Calu3 (cell line): Measurements from ENCODE around the gene KMT2C. TPM values are rescaled to one million over a fixed set of nuclear protein-coding genes. Genes with fewer than 3 reads are reported as not detected.
"Not testable (repeated sequence)": the region's sequence is repeated elsewhere in the genome, so short reads cannot be mapped to it uniquely, and the experiment has no call there.

Experiments used
- BruUV-seq: library from RNA; stranded (reverse); fragments of 400-500 nt; replicated peaks from 2 replicates; lab custom pipeline; 2021; lab: Mats Ljungman, UMichigan
- CTCF ChIA-PET: fragments of 300-600 bp; sonication (Branson Sonifier 250); formaldehyde crosslinking; loops from one replicate; lab custom pipeline; 2022; ENCODE audit warnings: antibody characterized with exemption; lab: Charles Lee
- DNase-seq: peaks from one replicate; pipeline ENCODE4 v3.0.0; 2022
- H3K27ac Mint-ChIP-seq: one replicate; pipeline ENCODE4 v1.8.0; 2022; ENCODE audit warnings: mixed read lengths; ENCODE audit not compliant: unreplicated experiment
- H3K27me3 Mint-ChIP-seq: one replicate; pipeline ENCODE4 v1.8.0; 2022; ENCODE audit warnings: mixed read lengths; ENCODE audit not compliant: unreplicated experiment
- H3K36me3 Mint-ChIP-seq: one replicate; pipeline ENCODE4 v1.8.0; 2022; ENCODE audit warnings: mild to moderate bottlenecking, moderate library complexity, mixed read lengths; ENCODE audit not compliant: insufficient read depth, unreplicated experiment
- H3K4me1 Mint-ChIP-seq: one replicate; pipeline ENCODE4 v1.8.0; 2022; ENCODE audit warnings: mild to moderate bottlenecking, low read depth, mixed read lengths; ENCODE audit not compliant: unreplicated experiment
- H3K4me3 Mint-ChIP-seq: one replicate; pipeline ENCODE4 v1.8.0; 2022; ENCODE audit warnings: mild to moderate bottlenecking, low read depth, moderate library complexity, mixed read lengths; ENCODE audit not compliant: unreplicated experiment
- H3K9me3 Mint-ChIP-seq: one replicate; pipeline ENCODE4 v1.8.0; 2022; ENCODE audit warnings: low read depth, mixed read lengths; ENCODE audit not compliant: unreplicated experiment
- intact Hi-C: fragments of 100-400 bp; cut with micrococcal nuclease; formaldehyde crosslinking; loops from one replicate; pipeline ENCODE4 v1.10.0; 2022; ENCODE audit not compliant: unreplicated experiment
- total RNA-seq: library from RNA; stranded (reverse); gene quantifications from 2 replicates; pipeline ENCODE4 v1.2.3, GENCODE V29; 2022

KMT2C gene
- total RNA-seq, 1 experiment from 2014 or later, result 73.4 TPM

DNA sequence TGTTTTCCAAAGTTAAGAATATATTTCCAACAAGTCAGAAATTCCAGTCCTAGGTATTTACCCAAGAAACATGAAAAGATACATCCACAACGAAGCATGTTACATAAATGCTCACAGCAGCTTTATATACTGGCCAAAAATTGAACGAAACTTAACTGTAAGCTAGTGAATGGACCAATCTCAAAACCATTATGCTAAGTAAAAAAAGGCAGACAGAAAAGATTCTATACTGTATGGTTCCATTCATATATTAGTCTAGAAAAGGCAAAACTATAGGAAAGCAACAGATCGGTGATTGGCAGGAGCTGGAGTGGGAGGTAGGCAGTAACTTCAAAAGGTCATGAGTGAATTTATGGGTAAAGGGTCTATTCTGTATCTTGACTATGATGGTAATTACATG lies 150.8 kb downstream of the KMT2C start:
- H3K4me1 Mint-ChIP-seq, H3K27me3 Mint-ChIP-seq, intact Hi-C loops, H3K4me3 Mint-ChIP-seq, DNase-seq, BruUV-seq, H3K27ac Mint-ChIP-seq, H3K36me3 Mint-ChIP-seq, CTCF ChIA-PET, H3K9me3 Mint-ChIP-seq: not testable (repeated sequence)

DNA sequence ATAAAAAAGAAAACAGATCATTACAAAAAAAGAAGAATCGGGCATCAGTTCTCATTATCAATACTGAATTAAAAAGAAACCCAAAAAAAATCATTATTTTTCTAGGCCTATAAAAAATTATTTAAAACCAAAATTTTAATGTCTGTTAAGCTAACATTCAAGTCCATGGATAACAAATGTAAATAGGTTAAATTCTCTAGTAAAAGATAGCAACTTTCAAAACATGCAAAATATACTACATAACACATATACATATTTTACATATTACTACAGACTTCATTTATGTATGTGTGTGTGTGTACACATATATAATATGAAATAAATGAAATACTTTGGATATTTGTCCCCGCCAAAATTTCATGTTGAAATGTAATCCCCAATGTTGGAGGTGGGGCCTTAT lies 158.1 kb downstream of the KMT2C start:
- H3K9me3 Mint-ChIP-seq, BruUV-seq, intact Hi-C loops, H3K4me1 Mint-ChIP-seq, CTCF ChIA-PET, H3K4me3 Mint-ChIP-seq, H3K36me3 Mint-ChIP-seq, H3K27me3 Mint-ChIP-seq, DNase-seq, H3K27ac Mint-ChIP-seq: not testable (repeated sequence)

DNA sequence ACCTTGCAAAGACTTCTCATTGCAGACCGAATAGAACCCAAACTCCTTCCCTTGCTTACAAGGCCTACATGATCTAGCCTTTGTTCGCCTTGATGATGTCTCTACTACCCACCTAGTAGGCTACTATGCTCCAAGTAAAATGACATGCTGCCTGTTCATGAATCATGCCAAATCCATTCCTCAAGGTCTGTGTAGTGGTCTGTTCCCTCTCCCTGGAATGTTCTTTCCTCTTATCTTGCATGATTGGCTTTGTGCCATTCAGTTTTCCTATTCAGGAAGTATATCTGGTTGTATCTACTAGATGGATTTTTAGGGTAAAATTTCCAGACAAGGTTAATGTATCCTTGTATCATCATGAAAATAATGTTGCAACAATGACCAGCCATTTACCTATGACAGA lies 165.4 kb downstream of the KMT2C start:
- H3K36me3 Mint-ChIP-seq, H3K4me3 Mint-ChIP-seq, intact Hi-C loops, CTCF ChIA-PET, H3K9me3 Mint-ChIP-seq, H3K27ac Mint-ChIP-seq, H3K27me3 Mint-ChIP-seq, BruUV-seq, DNase-seq, H3K4me1 Mint-ChIP-seq: not testable (repeated sequence)

- H3K4me3 Mint-ChIP-seq, DNase-seq, BruUV-seq, H3K9me3 Mint-ChIP-seq, H3K27me3 Mint-ChIP-seq, H3K36me3 Mint-ChIP-seq, CTCF ChIA-PET, H3K27ac Mint-ChIP-seq, H3K4me1 Mint-ChIP-seq, intact Hi-C loops: not testable (repeated sequence)
Observed at GRCh38 chr7:152266859-152267258, 168.9 kb downstream of the KMT2C start.

DNA sequence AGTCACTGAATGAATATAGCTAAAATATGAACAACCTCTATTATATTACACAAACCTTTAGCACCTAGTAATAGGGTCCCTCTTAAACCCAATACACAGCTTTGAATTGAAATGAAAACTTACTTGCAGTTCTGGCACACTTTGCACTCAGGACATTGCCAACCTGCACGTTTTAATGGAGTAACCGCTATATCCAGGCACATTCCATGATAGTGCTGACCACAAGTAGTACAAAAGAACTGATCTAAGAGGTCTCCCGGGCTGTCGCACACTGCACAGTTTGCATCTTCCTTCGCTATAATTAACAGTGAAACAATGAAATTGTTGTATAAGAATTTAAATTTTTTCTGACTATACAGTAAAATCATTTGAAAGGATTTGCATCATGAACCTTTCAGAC lies 170.9 kb downstream of the KMT2C start:
- H3K9me3 Mint-ChIP-seq, CTCF ChIA-PET, DNase-seq, H3K4me3 Mint-ChIP-seq, intact Hi-C loops, H3K27ac Mint-ChIP-seq, H3K36me3 Mint-ChIP-seq, H3K27me3 Mint-ChIP-seq, H3K4me1 Mint-ChIP-seq, BruUV-seq: not testable (repeated sequence)

- BruUV-seq, H3K4me3 Mint-ChIP-seq, CTCF ChIA-PET, H3K36me3 Mint-ChIP-seq, H3K27ac Mint-ChIP-seq, intact Hi-C loops, DNase-seq, H3K4me1 Mint-ChIP-seq, H3K9me3 Mint-ChIP-seq, H3K27me3 Mint-ChIP-seq: not testable (repeated sequence)
Observed at GRCh38 chr7:152262146-152262545, 173.7 kb downstream of the KMT2C start.

- intact Hi-C loops, H3K36me3 Mint-ChIP-seq, BruUV-seq: not testable (repeated sequence)
Observed at GRCh38 chr7:152259645-152260044, 176.2 kb downstream of the KMT2C start.

DNA sequence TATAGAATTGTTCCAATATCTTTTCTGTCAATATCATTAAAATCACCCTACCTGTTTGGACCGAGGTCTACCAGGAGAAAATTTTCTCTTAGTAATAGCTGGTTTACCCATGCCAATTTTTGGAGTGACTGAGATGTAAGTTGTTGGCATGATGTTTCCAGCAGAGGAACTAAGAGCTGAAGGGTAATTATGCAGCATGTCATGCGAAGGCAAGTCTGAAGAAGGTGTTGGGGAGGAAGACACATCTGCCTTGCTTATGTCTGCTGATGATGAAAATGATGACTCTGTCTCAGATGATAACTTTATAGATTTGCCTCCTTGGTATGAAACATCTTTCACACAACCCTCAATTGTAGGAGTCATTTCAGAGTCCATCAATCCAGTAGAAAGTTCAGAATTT lies 188.0 kb downstream of the KMT2C start:
- DNase-seq, H3K4me1 Mint-ChIP-seq, CTCF ChIA-PET, H3K36me3 Mint-ChIP-seq, H3K9me3 Mint-ChIP-seq, intact Hi-C loops, H3K27me3 Mint-ChIP-seq, H3K4me3 Mint-ChIP-seq, H3K27ac Mint-ChIP-seq, BruUV-seq: not testable (repeated sequence)

More at GRCh38 chr7:152259645-152260044, 176.2 kb downstream of the KMT2C start:
- H3K9me3 Mint-ChIP-seq, H3K27ac Mint-ChIP-seq, H3K4me1 Mint-ChIP-seq, CTCF ChIA-PET, DNase-seq, H3K27me3 Mint-ChIP-seq, H3K4me3 Mint-ChIP-seq: not testable (repeated sequence)

DNA sequence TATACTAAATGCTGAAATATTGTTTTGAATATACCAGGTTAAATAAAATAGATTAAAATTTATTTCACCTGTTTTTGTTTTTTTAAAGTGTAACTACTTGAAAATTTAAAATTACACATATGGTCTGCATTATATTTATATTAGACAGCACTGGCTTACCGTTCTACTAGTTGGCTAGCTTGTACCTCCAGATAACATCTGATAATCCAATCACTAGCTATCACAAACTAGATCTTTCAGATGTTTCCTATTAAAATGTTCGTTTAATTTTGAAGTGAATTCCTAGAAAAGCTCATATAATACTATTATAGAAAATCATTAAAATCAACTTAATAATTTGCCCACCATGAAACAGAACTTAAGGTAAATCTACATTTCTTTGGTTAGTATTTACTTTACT lies 190.4 kb downstream of the KMT2C start:
- BruUV-seq, DNase-seq, H3K4me1 Mint-ChIP-seq, intact Hi-C loops, H3K27me3 Mint-ChIP-seq, H3K4me3 Mint-ChIP-seq, H3K27ac Mint-ChIP-seq, H3K36me3 Mint-ChIP-seq, H3K9me3 Mint-ChIP-seq: not testable (repeated sequence)
- CTCF ChIA-PET, result interaction anchor here (0.6 kb wide), 1 partner anchor 122 kb away, joined by 3 read pairs; no protein-coding TSS in a partner anchor

DNA sequence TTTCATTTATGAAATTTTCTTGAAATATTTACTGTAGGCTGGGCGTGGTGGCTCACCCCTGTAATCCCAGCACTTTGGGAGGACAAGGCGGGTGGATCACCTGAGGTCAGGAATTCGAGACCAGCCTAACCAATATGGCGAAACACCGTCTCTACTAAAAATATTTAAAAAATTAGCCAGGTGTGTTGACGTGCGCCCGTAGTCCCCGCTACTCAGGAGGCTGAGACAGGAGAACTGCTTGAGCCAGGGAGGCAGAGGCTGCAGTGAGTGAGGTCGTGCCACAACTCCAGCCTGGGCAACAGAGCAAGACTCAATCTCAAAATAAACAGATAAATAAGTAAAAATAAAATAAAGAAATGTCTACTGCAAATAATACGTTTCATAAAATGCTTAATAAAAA lies 192.3 kb downstream of the KMT2C start:
- H3K36me3 Mint-ChIP-seq, H3K27ac Mint-ChIP-seq, H3K9me3 Mint-ChIP-seq, H3K4me3 Mint-ChIP-seq, DNase-seq, CTCF ChIA-PET, H3K4me1 Mint-ChIP-seq, H3K27me3 Mint-ChIP-seq, intact Hi-C loops, BruUV-seq: not testable (repeated sequence)
